ENCODE data around the gene CLN3.

DNA sequence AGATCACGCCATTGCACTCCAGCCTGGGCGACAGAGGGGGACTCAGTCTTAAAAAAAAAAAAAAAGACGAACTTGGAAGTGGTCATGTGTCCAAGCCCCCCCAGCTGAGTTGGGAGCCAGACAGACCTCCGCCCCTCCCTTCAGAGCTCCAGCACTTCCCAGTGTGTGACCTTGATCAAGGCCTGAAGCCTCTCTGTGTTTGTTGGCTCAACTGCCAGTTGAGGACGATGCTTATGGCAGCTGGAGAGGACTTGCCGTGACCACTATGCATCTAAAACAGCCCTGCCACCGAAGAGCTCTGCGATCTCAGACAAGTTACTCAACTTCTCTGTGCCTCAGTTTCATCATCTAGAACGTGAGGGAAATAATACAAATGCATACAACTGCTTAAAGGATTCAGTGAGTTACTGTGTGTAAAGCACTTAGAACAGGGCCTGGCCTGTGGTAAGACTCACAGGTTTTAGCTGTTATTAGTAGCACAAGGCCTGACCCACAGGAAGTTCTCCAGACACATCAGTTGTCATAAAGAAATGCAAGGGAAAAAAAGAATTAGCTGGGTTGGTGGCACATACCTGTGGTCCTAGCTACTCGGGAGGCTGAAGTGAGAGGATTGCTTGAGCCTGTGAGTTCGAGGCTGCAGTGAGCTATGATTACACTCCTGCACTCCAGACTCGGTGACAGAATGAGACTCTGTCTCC, 21.8 kb upstream of the CLN3 start:
- TF ChIP-seq POLR2A (IDR thresholded peaks at IDR 0.05; ENCODE audit: low read length) (no peak), GATA1 (IDR thresholded peaks at IDR 0.05; ENCODE audit: low read depth, low read length) (no peak)
